RPMI8226 (cell line): ENCODE results near the gene GPR35.
"Not testable (repeated sequence)": the region's sequence is repeated elsewhere in the genome, so short reads cannot be mapped to it uniquely, and the experiment has no call there.

Experiments
- DNase-seq: peaks from one replicate; pipeline ENCODE4 v3.0.0-alpha.2; 2015

The GPR35 gene

GRCh38 chr2:240664622-240665021, 39.3 kb downstream of the GPR35 start:
- DNase-seq = no peak

DNA sequence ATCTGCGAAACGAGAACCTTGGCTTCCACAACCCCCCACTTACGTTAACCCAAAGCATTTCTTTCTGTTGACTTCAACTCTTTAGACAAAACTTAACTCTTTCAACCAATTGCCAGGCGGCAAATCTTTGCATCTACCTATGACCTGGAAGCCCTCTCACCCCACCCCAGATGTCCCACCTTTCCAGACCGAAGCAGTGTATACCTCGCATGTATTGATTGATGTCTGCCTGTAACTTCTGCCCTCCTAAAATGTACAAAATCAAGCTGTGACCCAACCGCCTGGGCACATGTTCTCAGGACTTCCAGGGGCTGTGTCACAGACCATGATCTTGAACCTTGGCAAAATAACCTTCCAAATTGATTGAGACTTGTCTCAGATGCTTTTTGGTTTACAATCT, 45.1 kb downstream of the GPR35 start:
- DNase-seq = no peak

DNA sequence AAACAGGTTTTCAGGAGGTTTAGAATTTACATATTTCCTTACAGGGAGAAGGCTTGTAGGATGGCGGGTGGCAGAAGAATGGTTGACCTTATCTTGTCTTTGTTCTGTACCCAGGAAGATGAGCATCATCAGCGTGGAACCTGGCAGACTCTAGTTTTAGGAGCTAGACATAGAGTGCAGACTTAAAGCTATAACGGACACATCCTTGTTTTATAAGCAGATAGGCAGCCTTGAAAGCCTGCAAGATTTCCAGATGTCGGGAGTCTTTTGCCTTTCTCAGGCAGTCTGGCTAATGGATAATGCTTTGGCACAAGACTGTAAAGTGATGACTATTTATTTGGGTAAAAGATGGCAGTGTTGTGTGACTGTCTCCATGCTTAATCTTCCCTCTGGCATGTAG, 45.7 kb downstream of the GPR35 start:
- DNase-seq = no peak

- no peak for DNase-seq
Observed at GRCh38 chr2:240672076-240672700, 46.9 kb downstream of the GPR35 start.

DNA sequence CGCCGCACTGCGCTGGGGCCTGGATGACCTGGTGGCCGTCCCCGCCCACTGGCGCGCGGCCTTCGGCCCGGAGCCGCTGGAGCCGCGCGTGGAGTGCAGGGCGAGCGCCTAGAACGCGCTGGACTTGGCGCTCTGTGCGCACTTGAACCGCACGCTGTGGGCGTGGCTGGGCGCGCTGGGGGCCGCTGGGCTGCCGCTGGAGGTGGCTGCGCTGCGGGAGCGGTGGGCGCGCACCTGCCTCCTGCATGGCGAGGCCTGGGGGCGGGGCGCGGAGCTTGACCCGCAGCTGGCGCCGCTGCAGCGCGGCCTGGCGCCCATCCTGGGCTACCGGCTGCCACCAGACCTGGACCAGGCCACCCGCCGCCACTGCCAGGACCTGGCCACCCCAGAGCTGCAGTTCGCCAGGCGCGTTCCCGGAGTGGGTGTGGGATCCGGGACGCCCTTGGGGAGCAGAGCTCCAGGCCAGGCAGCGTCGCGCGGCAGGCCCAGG, 47.5 kb downstream of the GPR35 start:
- no peak for DNase-seq

- DNase-seq = not testable (repeated sequence)
Observed at GRCh38 chr2:240674461-240675184, 49.3 kb downstream of the GPR35 start.

- not testable (repeated sequence) for DNase-seq
Observed at GRCh38 chr2:240675345-240675744, 50.1 kb downstream of the GPR35 start.

GRCh38 chr2:240678043-240678442, 52.8 kb downstream of the GPR35 start:
- not testable (repeated sequence) for DNase-seq

GRCh38 chr2:240678909-240679308, 53.6 kb downstream of the GPR35 start:
- not testable (repeated sequence) for DNase-seq

DNA sequence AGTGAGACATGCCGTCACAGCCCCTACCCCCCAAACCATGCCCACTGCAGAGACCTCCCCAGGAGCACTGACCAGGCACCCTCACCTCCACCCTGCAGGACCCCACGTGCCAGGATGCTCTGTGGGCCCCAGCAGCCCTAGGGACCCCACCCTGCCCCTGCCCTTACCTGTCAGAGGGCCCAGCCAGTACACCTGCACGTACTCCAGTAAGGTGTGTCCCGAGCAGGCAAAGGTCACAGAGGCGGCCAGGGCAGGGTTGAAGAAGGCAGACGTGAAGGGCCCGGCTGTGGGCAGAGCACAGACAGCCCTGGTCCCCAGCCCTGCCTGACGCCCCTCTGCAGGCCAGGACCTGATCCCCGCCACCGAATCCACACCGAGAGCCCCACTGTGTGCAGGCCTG, 54.9 kb downstream of the GPR35 start:
- DNase-seq = not testable (repeated sequence)
